ENCODE results near the gene SMOC1. TPM values are rescaled to one million over a fixed set of nuclear protein-coding genes. Genes with fewer than 3 reads are reported as not detected.
A peak's percentile ranks its signal among the peaks of the same experiment; 100 is the strongest.

SMOC1 gene
- total RNA-seq, 3 donors from 2014 or later, result 2.9 to 32.6 (median 5.7) TPM

DNA sequence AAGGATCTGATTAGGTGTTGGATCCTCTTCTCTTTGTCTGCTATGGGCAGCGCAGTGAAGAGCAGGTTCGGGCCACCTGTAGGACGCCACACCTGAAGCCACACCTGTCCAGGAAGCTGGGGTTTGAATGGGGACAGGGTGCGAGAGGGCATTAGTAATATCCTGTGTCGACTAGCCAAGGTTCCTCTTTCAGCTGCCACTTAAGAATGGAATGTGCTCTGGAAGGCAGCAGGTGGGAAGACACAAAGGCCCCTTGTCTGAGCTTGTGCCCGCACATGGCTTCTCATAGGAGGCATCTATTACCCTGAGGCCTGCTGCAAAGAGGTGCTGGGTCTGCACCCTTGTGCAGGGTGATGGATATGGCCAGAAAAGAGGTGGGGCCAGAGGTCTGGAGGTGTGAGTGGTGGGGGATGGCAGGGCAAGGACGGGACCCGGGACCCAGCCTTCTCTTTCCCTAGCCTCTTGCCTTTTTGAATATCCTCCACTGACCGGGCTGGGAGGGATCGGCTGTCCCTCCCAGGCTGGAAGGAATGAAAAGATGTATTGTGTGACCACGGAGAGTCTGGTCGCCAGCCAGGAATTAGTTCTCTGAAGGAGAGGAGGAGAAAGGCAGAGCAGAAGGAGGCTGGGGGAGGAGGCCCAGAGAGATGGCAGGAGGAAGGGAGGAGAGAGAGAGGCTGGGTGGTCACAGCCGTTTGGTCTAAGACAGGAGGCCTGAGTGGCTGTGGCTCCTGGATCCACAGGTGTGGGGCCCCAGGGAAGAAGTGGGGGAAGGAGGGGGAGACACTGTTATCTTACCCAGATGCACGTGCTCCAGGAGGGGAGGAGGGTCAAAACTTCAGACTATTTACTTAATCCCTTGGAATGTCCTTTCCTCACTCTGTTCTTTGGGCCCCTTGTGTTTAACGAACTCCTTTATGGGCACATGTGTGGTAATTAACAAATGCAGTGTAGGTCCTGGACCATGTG is 101.5 kb downstream of the SMOC1 start:
- H3K27ac ChIP-seq, result peak overlapping the region; percentile 72 to 80
- no peaks in the 10 kb centered on the region for H3K4me1 ChIP-seq
- TF ChIP-seq POLR2AphosphoS5 (IDR thresholded peaks at IDR 0.05) (peak in 1 of 3 donors; percentile 18), POLR2A (IDR thresholded peaks at IDR 0.05) (no peak)
- TF ChIP-seq, protein P1, sequence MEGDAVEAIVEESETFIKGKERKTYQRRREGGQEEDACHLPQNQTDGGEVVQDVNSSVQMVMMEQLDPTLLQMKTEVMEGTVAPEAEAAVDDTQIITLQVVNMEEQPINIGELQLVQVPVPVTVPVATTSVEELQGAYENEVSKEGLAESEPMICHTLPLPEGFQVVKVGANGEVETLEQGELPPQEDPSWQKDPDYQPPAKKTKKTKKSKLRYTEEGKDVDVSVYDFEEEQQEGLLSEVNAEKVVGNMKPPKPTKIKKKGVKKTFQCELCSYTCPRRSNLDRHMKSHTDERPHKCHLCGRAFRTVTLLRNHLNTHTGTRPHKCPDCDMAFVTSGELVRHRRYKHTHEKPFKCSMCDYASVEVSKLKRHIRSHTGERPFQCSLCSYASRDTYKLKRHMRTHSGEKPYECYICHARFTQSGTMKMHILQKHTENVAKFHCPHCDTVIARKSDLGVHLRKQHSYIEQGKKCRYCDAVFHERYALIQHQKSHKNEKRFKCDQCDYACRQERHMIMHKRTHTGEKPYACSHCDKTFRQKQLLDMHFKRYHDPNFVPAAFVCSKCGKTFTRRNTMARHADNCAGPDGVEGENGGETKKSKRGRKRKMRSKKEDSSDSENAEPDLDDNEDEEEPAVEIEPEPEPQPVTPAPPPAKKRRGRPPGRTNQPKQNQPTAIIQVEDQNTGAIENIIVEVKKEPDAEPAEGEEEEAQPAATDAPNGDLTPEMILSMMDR (IDR thresholded peaks at IDR 0.05), result no peak
- no peaks in the 10 kb centered on the region for H3K27me3 ChIP-seq
- peak in 1 of 2 donors; percentile 82 for DNase-seq (ENCODE audit: low spot score in 2 of 2)
- no peaks in the 10 kb centered on the region for H3K9me3 ChIP-seq
- intact Hi-C loops (cut with DNase I; ENCODE audit: low total_unique reads), result no loop called here
- H3K36me3 ChIP-seq, result no peaks in the 10 kb centered on the region
- no peak overlapping the region for H3K4me3 ChIP-seq

DNA sequence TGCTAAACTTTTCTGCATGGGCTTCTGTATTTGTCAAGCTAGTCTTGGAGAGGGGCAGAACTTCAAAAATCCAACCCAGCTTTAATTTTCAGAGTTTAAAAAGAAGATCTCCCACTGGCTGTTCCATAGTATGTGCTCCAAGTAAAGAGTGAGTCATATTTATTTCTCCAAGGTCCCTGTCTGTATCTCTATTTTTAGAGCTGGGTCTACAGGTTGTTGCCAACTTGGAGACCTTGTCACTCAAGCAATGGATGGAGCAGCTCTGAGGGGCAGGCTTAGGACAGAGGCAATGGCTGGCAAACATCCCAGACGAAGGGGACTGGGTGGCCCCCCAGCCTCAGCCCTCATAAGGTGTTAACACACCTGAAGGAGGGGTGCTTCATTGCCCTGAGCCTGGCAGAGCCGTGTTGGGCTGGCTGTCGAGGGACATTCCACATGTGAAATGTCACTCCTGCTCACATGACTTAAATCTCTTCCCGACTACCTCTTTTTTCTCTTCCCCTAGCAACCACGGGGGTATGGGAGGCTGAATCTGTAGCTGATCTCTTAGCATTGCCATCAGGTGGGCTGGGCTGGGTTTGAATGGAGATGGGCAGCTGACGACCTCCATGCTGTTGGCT is 103.1 kb downstream of the SMOC1 start:
- Histone ChIP-seq H3K4me1 (no peaks in the 10 kb centered on the region), H3K9me3 (no peaks in the 10 kb centered on the region), H3K4me3 (no peak overlapping the region), H3K27me3 (no peaks in the 10 kb centered on the region), H3K36me3 (no peaks in the 10 kb centered on the region), H3K27ac (peak overlapping the region; percentile 71 to 73)
- intact Hi-C loops (cut with DNase I; ENCODE audit: low total_unique reads), result no loop called here
- DNase-seq (ENCODE audit: low spot score in 2 of 2), result peak in 1 of 2 donors; percentile 57
- TF ChIP-seq POLR2A (IDR thresholded peaks at IDR 0.05), result no peak
- no peak for TF ChIP-seq POLR2AphosphoS5 (IDR thresholded peaks at IDR 0.05)
- TF ChIP-seq, protein P1 (IDR thresholded peaks at IDR 0.05), result no peak

DNA sequence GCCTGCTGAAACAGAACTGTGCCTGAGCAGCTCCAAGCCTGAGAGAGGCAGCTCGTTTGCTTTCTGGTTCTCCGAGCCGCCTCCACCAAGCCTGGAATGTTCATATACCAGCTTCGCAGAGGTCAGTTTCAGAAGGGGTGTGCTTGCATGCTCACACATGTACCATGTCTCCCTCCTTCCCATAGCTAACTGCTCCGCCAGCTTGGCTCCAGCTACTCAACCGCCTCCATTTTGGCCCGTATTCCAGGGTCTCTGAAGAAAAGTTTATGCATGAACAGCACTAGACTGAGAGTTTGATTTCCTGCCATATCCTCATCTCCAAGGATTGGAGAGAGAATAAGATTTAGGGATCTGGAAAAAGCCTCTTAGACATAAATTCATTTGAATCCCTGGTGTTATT is 103.7 kb downstream of the SMOC1 start:
- no peaks in the 10 kb centered on the region for H3K27me3 ChIP-seq
- H3K4me1 ChIP-seq, result no peaks in the 10 kb centered on the region
- H3K36me3 ChIP-seq, result no peaks in the 10 kb centered on the region
- intact Hi-C loops (cut with DNase I; ENCODE audit: low total_unique reads), result no loop called here
- peak in 1 of 2 donors; percentile 54 for DNase-seq (ENCODE audit: low spot score in 2 of 2)
- TF ChIP-seq POLR2AphosphoS5 (IDR thresholded peaks at IDR 0.05) (no peak), POLR2A (IDR thresholded peaks at IDR 0.05) (no peak)
- TF ChIP-seq, protein P1 (IDR thresholded peaks at IDR 0.05), result no peak
- no peak overlapping the region for H3K4me3 ChIP-seq
- peak overlapping the region; percentile 71 to 73 for H3K27ac ChIP-seq
- no peaks in the 10 kb centered on the region for H3K9me3 ChIP-seq

DNA sequence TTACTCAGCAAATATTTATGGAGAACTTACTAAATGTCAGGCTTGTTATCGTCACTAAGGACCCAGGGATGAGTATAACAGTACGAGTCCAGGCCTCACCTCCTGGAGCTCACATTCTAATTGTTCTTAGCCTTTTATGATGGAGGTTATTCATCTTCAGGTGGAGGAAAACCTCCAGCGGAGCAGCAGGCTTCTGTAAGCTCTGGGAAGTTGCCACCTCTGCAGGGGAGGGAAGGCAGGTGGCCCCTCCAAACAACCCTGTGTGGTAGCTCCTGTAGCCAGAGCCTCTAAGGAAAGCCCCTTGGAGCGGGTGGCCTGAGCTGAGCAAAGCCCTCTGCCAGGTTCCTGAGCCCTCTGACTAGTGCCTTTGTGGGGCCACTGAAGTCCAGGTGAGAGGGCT is 104.1 kb downstream of the SMOC1 start:
- Histone ChIP-seq H3K27me3 (no peaks in the 10 kb centered on the region), H3K4me3 (no peak overlapping the region), H3K36me3 (no peaks in the 10 kb centered on the region), H3K9me3 (no peaks in the 10 kb centered on the region), H3K4me1 (no peaks in the 10 kb centered on the region), H3K27ac (peak overlapping the region; percentile 71 to 73)
- no peak for DNase-seq (ENCODE audit: low spot score in 2 of 2)
- intact Hi-C loops (cut with DNase I; ENCODE audit: low total_unique reads), result no loop called here
- TF ChIP-seq POLR2AphosphoS5 (IDR thresholded peaks at IDR 0.05) (no peak), POLR2A (IDR thresholded peaks at IDR 0.05) (no peak)
- TF ChIP-seq, protein P1 (IDR thresholded peaks at IDR 0.05), result no peak

DNA sequence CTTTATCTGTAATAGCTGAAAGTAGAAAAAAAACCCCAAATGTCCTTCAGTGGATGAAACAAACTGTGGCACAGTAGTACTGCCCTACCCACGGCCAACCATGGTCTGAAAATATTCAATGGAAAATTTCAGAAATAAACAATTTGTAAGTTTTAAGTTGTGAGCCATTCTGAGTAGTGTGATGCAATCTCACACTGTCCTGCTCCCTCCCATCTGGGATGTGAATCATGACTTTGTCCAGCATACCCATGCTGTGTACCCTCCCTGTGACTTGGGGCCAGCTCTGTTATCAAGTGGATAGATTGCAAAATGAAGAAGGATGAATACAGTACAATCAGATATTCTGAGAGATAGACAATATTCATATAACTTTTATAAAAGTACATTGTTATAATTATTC is 106.2 kb downstream of the SMOC1 start:
- intact Hi-C loops (cut with DNase I; ENCODE audit: low total_unique reads), result no loop called here

More for the DNA sequence above, 106.2 kb downstream of the SMOC1 start:
- no peaks in the 10 kb centered on the region for H3K4me1 ChIP-seq
- TF ChIP-seq, protein P1 (IDR thresholded peaks at IDR 0.05), result no peak
- TF ChIP-seq POLR2A (IDR thresholded peaks at IDR 0.05), result no peak
- TF ChIP-seq POLR2AphosphoS5 (IDR thresholded peaks at IDR 0.05), result no peak
- no peaks in the 10 kb centered on the region for H3K36me3 ChIP-seq
- H3K4me3 ChIP-seq, result no peak overlapping the region
- H3K9me3 ChIP-seq, result no peaks in the 10 kb centered on the region
- DNase-seq (ENCODE audit: low spot score in 2 of 2), result no peak
- H3K27me3 ChIP-seq, result no peaks in the 10 kb centered on the region
- no peak overlapping the region for H3K27ac ChIP-seq
